HG02970 (cell line): ENCODE measurements around the gene PCDHGC4.

ENCODE experiments used
- ATAC-seq: cut with Tn5 transposase; IDR thresholded peaks from one replicate; pipeline ENCODE4 v1.9.1; 2021; ENCODE audit warnings: mild to moderate bottlenecking, moderate library complexity, moderate number of reproducible peaks; ENCODE audit not compliant: unreplicated experiment, low FRiP score

The PCDHGC4 gene

DNA sequence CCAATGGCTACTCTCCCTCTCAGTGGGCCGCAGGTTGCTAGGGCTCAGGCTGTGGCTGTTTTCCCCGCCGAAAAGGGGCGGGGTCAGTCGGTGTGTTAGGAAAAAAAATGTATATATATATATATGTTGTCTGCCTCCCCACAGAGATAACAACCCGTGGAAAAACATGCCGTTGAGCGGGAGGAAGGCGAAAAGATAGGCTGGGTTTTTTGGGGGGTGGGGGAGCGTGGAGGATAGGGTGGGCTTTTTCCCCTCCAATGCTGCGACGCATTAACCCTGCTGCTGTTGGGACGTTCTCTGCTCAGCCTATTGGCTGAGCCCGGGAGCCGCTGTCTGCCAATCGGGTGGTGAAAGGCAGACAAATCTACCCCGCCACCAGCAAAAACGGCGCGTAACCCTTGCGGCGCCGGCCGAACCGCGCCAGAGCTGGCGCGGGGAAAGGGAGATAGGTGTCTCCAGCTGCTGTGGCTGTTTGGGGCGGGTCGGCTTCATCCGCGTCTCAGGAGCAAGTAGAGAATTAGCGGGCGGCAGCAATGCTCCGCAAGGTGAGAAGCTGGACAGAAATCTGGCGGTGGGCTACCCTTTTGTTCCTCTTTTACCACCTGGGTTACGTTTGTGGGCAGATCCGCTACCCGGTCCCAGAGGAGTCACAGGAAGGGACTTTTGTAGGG is at the start of gene PCDHGC4:
Gene PCDHGC4 (plus strand): TSS at position 390 of the 671 bp plus-strand sequence. CDS start 144 bp downstream, at position 534.
- no peak for ATAC-seq

DNA sequence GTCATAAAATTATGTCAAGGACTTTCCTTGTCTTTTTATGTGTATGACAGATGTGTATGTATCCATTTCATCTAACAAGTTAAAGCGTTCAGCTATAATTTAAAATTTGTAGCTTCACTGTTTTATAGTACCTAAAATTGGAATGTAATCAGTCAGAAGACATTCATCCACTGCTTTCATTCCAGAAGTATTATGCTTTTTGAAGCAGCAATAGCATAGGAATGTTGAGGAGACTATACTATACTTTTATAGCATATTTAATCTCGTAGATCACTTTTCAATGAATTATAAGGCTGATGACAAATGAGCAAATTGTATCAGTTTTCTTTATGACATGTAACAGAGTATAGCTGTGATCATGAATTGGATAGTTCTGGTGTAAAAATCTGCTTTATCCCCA is 47.6 kb upstream of the PCDHGC4 start:
- no peak for ATAC-seq

DNA sequence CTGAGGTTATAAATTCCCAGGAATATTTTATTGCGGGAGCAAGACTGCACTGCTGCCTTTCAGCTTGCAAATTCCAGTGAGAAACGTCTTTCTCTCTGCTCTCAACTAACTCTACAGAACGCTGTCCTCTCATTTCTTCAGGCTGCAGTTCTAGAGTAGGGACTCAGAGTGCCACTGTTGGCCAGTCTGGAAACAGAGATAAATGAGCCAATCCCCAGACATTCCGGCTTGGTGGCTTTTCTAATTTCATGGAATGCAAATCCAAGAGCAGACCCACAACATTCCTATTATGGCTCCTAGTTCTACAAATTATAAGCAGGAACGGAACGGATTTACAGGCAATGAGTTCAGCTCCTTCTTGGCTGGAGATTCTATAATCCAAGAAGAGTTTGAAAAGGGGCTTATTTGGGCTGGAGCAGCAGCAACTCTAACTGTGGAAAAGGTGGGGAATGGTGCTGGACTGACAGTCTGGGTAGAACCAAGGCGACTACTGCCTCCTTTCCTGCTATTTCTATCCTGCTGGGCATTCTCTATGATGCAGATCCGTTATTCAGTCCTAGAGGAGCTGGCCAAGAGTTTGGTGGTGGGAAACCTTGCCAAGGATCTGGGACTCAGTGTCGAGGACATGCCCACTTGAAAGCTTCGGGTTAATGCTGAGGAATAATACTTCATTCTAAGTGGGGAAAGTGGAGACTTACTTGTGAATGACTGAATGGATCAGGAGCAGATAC is 45.3 kb upstream of the PCDHGC4 start:
- ATAC-seq: no peak

DNA sequence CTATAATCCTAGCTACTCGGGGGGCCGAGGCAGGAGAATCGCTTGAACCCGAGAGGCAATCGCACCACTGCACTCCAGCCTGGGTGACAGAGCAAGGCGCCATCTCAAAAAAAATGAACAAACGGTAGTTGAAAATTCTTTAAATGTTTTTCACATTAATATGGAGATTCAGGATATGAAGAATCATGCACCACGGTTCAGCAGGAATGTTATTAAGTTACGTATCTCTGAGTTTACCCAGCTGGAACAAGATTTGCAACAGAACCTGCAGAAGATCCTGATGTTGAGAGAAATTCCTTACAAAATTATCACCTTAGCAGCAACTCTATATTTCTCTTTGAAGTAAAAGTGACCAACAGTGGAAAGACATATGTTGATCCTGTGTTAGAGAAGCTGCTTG is 44.5 kb upstream of the PCDHGC4 start:
- no peak for ATAC-seq

DNA sequence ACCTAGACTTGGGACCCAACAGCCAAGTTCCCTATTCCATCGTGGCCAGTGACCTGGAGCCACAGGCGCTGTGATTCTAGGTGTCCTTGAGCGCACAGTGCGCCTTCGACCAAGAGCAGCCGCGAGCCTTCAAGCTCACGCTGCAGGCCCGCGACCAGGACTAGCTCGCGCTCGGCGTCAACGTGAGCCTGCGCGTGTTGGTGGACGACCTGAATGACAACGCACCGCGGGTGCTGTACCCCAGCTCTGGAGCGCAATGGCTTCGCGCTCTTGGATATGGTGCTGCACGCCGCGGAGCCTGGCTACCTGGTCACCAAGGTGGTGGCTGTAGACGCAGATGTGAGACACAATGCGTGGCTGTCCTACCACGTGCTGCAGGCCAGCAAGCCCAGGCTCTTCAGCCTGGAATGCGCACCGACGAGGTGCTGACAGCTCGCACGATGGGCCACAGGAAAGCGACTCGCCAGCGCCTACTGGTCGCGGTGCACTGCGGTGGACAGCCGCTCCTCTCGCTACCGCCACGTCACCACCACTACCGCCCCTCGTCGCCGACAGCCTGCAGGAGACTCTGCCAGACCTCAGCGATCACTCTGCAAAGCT is 43.2 kb upstream of the PCDHGC4 start:
- ATAC-seq: no peak

DNA sequence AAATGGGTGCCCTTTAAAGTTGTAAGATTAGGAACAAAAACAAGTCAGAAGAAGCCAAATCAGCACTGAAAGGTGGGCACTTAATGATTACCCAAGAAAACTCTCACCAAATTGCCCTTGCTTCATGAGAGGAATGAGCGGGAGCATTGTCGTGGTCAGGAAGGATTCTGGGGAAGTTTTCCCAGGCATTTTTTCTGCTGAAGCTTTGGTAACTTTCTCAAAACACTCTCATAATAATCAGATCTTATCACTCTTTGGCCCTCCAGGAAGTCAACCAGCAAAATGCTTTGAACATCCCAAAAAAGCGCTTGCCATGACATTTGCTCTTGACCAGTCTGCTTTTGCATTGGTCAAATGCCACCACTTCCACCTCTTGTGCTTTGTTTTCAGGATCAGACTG is 19.5 kb upstream of the PCDHGC4 start:
- no peak for ATAC-seq

DNA sequence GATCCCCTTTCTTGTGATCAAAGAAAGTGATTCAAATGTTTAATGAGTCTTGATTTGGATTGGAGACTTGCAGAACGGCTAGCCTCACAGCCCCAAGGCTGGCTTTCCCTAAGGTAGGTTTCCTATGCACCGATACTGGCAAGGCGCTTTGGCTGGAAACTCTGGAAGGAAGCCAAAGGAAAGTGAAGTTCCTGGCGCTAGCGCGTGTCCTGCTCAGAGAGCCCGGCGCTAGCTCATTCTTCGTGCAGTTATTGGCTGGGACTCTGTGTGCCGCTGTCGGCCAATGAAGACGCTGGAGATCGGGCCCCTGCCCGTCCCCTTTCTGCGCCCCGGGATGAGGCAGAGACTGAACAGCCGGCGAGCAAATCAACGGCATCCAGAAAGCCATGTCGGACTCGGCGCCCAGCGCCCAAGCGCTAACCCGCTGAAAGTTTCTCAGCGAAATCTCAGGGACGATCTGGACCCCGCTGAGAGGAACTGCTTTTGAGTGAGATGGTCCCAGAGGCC is 9.2 kb upstream of the PCDHGC4 start, which contains the start of gene PCDHGC3:
Gene PCDHGC3 (plus strand): TSS at position 342 of the 507 bp plus-strand sequence. CDS start 151 bp downstream, at position 493.
- ATAC-seq: peak; percentile 79

DNA sequence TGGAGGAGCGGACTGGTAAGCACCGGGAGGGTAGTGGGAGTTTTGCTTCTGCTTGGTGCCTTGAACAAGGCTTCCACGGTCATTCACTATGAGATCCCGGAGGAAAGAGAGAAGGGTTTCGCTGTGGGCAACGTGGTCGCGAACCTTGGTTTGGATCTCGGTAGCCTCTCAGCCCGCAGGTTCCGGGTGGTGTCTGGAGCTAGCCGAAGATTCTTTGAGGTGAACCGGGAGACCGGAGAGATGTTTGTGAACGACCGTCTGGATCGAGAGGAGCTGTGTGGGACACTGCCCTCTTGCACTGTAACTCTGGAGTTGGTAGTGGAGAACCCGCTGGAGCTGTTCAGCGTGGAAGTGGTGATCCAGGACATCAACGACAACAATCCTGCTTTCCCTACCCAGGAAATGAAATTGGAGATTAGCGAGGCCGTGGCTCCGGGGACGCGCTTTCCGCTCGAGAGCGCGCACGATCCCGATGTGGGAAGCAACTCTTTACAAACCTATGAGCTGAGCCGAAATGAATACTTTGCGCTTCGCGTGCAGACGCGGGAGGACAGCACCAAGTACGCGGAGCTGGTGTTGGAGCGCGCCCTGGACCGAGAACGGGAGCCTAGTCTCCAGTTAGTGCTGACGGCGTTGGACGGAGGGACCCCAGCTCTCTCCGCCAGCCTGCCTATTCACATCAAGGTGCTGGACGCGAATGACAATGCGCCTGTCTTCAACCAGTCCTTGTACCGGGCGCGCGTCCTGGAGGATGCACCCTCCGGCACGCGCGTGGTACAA is 8.5 kb upstream of the PCDHGC4 start:
- no peak for ATAC-seq

DNA sequence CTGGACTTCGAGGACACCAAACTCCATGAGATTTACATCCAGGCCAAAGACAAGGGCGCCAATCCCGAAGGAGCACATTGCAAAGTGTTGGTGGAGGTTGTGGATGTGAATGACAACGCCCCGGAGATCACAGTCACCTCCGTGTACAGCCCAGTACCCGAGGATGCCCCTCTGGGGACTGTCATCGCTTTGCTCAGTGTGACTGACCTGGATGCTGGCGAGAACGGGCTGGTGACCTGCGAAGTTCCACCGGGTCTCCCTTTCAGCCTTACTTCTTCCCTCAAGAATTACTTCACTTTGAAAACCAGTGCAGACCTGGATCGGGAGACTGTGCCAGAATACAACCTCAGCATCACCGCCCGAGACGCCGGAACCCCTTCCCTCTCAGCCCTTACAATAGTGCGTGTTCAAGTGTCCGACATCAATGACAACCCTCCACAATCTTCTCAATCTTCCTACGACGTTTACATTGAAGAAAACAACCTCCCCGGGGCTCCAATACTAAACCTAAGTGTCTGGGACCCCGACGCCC is 7.7 kb upstream of the PCDHGC4 start:
- no peak for ATAC-seq

DNA sequence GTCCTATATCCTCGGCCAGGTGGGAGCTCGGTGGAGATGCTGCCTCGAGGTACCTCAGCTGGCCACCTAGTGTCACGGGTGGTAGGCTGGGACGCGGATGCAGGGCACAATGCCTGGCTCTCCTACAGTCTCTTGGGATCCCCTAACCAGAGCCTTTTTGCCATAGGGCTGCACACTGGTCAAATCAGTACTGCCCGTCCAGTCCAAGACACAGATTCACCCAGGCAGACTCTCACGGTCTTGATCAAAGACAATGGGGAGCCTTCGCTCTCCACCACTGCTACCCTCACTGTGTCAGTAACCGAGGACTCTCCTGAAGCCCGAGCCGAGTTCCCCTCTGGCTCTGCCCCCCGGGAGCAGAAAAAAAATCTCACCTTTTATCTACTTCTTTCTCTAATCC is 7.0 kb upstream of the PCDHGC4 start:
- ATAC-seq: no peak

DNA sequence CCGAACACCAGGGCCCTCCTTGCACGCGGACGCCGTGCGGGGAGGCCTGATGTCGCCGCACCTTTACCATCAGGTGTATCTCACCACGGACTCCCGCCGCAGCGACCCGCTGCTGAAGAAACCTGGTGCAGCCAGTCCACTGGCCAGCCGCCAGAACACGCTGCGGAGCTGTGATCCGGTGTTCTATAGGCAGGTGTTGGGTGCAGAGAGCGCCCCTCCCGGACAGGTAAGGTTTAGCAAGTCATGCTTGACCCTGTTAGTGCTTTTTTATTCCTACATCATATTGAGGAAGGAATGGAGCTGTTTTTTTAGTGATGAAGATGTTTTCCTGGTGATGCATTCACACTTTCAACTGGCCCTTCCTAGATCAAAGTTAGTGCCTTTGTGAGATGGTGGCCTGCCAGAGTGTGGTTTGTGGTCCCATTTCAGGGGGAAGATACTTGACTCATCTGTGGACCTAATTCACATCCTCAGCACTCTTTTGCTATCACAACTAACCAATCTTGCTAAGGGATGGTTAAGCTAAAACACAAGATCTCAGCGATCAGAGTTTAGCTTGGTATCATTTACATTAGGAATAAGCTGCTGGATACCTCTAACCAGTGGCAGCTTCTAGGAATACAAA is 6.4 kb upstream of the PCDHGC4 start:
- ATAC-seq: no peak

DNA sequence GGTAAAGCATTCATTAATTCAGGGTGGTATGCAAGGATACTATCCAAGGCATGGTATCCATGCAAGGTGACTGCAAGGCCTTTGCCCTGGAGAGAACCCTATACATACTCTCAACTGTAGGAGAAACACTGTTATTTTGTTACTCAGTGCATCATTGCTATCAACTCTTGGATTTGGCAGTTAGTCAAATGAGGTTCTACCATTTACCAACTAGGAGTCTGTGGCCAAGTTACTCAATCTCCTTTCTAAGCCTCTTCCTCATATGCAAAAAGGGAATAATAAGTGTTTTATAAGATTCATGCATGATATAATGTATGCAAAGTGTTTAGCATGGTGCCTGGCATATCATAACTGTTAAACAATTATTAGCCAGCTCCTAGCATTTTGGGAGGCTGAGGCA is 5.1 kb upstream of the PCDHGC4 start:
- ATAC-seq: no peak

DNA sequence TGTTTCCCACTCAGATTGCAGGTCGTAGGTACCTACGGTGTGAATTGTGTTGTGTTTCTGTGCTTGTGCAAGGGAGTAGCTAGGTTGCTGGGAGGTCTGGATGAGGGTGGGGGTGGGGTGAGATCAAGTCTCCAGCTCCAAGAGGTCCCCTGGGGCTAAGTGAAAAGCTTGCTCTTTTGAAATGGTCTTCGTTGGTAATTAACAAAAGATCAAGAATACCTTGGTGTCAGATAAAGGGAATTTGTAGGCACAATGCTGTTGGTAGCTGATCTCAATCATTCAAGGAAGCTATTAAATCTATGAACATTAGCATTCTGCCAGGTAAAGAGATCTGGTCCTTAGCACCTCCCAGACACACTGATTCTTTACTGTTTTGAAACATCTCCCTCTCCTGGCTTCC is 928 bp upstream of the PCDHGC4 start:
- no peak for ATAC-seq

DNA sequence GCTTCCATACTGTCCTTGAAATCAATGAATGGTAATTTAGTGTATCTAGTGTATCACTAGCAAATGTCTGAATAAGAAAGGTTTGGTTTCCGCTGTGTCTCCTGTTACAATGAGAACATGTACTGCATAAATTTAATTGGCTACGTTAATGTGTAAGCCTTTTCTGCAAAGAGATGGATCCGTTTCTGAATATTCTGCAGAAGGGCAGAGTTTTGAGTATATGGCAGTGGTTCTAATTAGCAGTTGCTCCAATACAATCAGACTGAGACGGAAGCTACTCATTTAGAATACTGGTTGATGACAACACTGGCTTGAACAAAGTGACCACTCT is 555 bp upstream of the PCDHGC4 start:
- no peak for ATAC-seq

DNA sequence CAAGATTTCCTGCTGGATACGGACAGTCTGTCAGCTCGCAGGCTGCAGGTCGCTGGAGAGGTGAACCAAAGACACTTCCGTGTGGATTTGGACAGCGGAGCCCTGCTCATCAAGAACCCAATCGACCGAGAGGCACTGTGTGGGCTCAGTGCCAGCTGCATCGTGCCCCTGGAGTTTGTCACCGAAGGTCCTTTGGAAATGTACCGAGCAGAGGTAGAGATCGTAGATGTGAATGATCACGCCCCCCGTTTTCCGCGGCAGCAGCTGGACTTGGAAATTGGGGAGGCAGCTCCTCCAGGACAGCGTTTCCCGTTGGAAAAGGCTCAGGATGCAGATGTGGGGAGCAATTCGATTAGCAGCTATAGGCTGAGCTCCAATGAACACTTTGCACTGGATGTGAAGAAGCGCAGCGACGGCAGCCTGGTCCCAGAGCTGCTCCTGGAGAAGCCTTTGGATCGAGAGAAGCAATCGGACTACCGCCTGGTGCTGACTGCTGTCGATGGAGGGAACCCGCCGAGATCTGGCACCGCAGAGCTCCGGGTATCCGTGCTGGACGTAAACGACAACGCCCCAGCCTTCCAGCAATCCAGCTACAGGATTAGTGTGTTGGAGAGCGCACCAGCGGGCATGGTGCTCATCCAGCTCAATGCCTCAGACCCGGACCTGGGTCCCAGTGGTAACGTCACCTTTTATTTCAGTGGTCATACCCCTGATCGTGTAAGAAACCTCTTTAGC is 658 bp downstream of the PCDHGC4 start:
- ATAC-seq: no peak

DNA sequence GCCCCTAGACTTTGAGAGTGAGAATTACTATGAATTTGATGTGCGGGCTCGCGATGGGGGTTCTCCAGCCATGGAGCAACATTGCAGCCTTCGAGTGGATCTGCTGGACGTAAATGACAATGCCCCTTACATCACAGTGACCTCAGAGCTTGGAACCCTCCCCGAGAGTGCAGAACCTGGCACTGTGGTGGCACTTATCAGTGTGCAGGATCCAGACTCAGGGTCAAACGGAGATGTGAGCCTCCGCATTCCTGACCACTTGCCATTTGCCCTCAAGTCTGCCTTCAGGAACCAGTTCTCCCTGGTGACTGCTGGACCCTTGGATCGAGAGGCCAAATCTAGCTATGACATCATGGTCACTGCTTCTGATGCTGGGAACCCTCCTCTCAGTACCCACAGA is 1.3 kb downstream of the PCDHGC4 start:
- no peak for ATAC-seq

DNA sequence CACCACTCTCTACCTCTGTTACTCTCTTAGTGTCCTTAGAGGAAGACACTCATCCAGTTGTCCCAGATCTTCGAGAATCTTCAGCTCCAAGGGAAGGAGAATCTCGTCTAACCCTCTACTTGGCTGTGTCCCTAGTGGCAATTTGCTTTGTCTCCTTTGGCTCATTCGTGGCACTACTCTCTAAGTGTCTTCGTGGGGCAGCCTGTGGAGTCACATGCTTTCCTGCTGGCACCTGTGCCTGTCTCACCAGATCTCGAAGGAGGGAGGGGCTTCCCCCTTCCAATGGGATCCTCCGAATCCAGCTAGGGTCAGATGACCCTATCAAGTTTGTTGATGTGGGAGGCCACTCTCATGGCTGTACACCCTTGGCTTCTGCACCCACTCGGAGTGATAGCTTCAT is 2.3 kb downstream of the PCDHGC4 start:
- no peak for ATAC-seq

DNA sequence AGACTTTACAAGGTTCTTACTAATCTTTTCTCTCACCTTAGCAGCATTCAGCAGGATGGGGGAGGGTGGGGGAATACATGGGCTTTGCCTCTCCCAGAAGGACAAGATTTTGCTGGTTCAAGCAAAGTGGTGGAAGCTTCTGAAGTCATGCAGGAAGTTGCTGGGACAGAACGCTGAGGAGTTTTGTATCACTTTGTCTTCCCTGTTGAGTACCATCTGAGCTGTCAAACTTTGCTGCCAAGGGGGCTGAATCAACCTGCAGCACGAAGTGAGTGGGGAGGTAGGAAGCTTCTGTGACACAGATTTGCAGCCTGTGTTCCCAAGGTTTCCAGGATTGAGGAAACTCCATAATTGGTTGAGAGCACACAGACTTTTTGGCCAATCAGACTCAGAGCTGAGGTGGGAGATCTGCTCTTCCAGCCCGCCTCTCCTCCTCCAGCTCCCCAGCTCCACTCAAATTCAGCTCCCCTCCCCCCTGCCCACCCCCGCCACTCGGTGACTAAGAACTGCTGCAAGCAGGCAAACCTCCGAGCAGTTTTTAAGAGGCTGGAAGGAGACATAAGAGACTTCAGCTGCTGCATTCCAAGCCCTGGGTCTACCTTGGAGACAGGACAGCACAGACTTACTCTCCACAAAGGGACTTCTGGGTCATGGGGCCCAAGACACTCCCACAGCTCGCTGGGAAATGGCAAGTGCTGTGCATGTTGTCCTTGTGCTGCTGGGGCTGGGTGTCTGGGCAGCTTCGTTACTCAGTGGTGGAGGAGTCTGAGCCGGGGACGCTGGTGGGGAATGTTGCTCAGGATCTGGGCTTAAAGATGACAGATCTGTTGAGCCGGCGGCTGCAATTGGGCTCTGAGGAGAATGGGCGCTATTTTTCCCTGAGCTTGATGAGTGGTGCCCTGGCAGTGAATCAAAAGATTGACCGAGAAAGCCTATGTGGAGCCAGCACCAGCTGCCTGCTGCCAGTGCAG is 4.0 kb downstream of the PCDHGC4 start, which contains the start of gene PCDHGC5:
Gene PCDHGC5 (plus strand): TSS at position 491 of the 971 bp plus-strand sequence. CDS start 160 bp downstream, at position 651.
- no peak for ATAC-seq
